Measurements from ENCODE around the gene RBMS1.

DNA sequence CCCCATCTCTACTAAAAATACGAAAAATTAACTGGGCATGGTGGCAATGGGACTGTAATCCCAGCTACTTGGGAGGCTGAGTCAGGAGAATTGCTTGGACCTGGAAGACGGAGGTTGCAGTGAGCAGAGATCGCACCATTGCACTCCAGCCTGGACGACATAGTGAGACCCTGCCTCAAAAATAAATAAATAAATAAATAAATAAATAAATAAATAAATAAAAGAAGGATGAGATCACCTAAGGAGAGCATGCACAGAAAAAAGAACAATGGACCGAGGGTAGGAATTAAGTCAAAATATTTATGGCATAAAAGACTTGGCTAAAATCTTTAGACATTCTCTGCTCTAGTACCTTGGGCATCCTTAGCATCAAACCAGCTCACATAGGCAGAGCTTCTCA, 8.9 kb upstream of the RBMS1 start:
- TF ChIP-seq POLR2AphosphoS5 (IDR thresholded peaks at IDR 0.05; ENCODE audit: low read depth): no peak
- TF ChIP-seq, protein P1, sequence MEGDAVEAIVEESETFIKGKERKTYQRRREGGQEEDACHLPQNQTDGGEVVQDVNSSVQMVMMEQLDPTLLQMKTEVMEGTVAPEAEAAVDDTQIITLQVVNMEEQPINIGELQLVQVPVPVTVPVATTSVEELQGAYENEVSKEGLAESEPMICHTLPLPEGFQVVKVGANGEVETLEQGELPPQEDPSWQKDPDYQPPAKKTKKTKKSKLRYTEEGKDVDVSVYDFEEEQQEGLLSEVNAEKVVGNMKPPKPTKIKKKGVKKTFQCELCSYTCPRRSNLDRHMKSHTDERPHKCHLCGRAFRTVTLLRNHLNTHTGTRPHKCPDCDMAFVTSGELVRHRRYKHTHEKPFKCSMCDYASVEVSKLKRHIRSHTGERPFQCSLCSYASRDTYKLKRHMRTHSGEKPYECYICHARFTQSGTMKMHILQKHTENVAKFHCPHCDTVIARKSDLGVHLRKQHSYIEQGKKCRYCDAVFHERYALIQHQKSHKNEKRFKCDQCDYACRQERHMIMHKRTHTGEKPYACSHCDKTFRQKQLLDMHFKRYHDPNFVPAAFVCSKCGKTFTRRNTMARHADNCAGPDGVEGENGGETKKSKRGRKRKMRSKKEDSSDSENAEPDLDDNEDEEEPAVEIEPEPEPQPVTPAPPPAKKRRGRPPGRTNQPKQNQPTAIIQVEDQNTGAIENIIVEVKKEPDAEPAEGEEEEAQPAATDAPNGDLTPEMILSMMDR (IDR thresholded peaks at IDR 0.05; ENCODE audit: insufficient read depth, low read length): no peak

Measured in HL-60 (cell line).